Choroid plexus epithelial cell (primary cell): ENCODE results near the gene TP53TG5.

Experiments
- DNase-seq: peaks from one replicate; pipeline ENCODE4 v3.0.0-alpha.2; 2010; ENCODE audit warnings: low read depth
- H3K4me3 ChIP-seq: 2 replicates; pipeline ENCODE4 v1.5.1; 2011; ENCODE audit warnings: low read depth, mild to moderate bottlenecking, control low read depth, low read length, moderate library complexity
- CTCF ChIP-seq: conservative IDR thresholded peaks from 2 replicates; pipeline ENCODE4 v1.5.1; 2011; ENCODE audit warnings: low read depth, mild to moderate bottlenecking, control low read depth, inconsistent platforms, low read length, moderate library complexity

TP53TG5 gene

GRCh38 chr20:45362804-45363610 lies 15.1 kb downstream of the TP53TG5 start, which contains the start of gene SYS1:
Gene SYS1, plus strand, starts transcription at chr20:45363156. Its CDS starts 376 bp downstream, at chr20:45363532.
- peak within 1 kb of the TSS; percentile 88 for H3K4me3 ChIP-seq
- DNase-seq: peak; percentile 99
- TF ChIP-seq CTCF: peak; percentile 93

DNA sequence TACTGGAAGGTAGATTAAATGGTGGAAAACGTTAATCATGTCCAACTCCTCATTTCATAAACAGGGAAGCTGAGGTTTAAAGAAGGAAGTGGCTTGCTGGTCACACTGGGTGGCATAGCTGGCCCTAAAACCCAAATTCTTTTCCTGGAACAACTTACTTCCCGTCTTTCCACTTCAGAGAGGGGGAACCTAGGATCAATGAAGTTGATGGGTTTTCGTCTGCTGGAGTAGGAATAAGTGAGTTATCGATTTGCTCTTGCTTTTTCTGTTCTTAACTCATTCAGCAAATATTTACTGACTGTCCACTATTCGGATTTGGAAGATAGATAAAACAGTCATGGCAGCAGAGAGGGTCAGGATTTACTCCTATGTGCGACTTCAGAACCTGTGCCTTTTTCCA lies 16.3 kb downstream of the TP53TG5 start:
- DNase-seq: no peak
- TF ChIP-seq CTCF: no peak
- no peak overlapping the region for H3K4me3 ChIP-seq

DNA sequence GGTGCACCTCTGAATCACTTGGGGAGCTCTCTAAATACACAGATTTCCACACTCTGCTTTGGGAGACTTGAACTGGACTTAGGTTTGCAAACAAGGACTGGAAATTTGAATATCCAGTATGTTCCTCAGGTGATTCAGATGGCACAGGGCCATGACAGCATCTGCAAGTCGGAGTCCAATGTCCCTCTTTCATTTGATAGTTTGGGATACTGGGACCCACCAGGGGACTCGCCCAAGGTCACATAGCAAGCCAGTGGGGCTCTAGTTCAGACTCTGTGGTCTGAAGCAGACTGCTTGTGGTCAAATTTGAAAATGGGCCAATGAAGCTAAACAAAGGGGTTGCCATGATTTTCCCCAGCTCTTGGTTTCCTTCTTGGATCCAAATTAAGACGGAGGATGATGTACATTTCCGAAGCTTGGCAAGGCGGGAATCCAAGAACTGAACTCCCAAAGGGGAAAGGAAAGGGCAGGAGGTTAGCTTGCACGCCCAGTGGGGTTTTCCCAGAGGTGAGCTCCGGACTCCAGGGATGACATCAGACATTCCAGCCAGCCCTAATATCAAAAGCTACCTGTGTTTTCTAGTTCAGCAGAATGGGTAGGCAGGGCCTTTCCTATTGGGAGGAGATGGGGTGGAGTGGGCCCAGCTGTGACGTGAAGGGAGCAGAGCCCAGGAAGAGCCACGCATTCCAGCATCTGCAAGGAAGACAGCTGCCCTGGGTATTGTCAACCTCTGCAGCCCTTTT lies 18.5 kb downstream of the TP53TG5 start:
- TF ChIP-seq CTCF: no peak
- peak; percentile 79 for DNase-seq
- no peak overlapping the region for H3K4me3 ChIP-seq

DNA sequence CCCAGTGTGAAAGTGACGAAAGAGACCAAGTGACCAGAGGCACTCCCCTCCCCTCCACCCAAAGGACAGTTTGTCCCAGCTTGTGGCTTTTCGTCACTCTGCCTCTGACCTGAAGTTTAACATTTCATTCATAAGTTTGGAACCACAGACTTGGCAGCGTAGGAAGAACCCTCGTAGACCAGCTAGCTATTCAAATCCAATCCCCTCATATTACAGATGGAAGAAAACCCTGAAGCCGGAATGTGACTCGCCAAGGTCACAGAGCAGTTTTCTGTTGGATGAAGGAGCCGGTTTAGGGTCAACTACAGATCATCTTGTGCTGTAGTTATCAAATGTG lies 19.1 kb downstream of the TP53TG5 start:
- TF ChIP-seq CTCF: no peak
- DNase-seq: peak; percentile 89
- no peak overlapping the region for H3K4me3 ChIP-seq

GRCh38 chr20:45358282-45359068 lies 19.6 kb downstream of the TP53TG5 start:
- H3K4me3 ChIP-seq: no peak overlapping the region
- no peak for TF ChIP-seq CTCF
- DNase-seq: peak; percentile 84

GRCh38 chr20:45355209-45356084 lies 22.7 kb downstream of the TP53TG5 start:
- DNase-seq: peak; percentile 82
- H3K4me3 ChIP-seq: no peak overlapping the region
- no peak for TF ChIP-seq CTCF
